ENCODE data around the gene NOL7.

NOL7 gene

DNA sequence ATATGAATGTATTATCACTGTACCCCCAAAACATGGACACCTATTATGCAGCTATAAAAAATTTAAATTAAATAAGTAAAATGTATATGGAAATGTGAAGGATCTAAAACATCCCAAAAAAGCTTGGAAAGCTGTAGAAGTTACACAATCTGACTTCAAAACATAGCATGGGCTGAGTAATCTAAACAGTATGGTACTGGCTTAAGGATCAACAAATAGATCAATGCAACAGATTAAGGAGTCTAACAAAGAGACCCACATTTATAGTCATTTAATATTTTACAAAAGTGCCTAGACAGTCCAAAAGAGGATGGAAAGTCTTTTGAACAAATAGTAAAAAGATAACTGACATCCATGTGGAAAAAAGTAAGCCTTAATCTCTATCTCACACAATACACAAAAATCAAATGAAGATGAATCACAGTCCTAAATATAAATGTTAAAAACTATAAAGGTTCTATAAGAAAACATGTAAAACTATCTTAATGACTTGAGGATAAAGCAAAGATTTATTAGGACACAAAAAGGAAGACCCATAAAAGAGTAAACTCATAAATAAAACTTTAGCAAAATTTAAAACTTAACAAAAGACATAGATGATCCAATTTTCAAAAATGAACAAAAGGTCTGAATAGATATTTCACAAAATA lies 49.7 kb downstream of the NOL7 start:
- Histone ChIP-seq H3K9ac (ENCODE audit: low read length) (no peak overlapping the region), H3K27ac (ENCODE audit: low read depth, low read length, poor library complexity, severe bottlenecking) (no peak overlapping the region), H3K36me3 (ENCODE audit: insufficient read depth, low read length) (peaks cover 5% of the 10 kb centered on the region), H3K79me2 (ENCODE audit: insufficient read depth, low read length) (peaks cover 99% of the 10 kb centered on the region), H4K20me1 (ENCODE audit: insufficient read depth, low read length) (no peaks in the 10 kb centered on the region), H3K9me3 (ENCODE audit: low read length) (peaks cover 10% of the 10 kb centered on the region; the same call in 1 of the 2 replicates), H3K4me3 (ENCODE audit: low read depth, low read length, poor library complexity, severe bottlenecking) (no peak overlapping the region), H3K9me2 (ENCODE audit: low read depth, low read length) (no peaks in the 10 kb centered on the region), H3K4me2 (ENCODE audit: low read length) (no peak overlapping the region), H3K27me3 (ENCODE audit: insufficient read depth, low read length) (no peaks in the 10 kb centered on the region), H3F3A (ENCODE audit: insufficient read depth, low read length) (no peaks in the 10 kb centered on the region), H3K4me1 (ENCODE audit: insufficient read depth, low read length, severe bottlenecking) (peaks cover 31% of the 10 kb centered on the region), H2AFZ (ENCODE audit: low read length) (no peak overlapping the region)
- TF ChIP-seq EZH2 (IDR thresholded peaks at IDR 0.05; ENCODE audit: borderline replicate concordance, low read length): no peak
- TF ChIP-seq, protein P1, sequence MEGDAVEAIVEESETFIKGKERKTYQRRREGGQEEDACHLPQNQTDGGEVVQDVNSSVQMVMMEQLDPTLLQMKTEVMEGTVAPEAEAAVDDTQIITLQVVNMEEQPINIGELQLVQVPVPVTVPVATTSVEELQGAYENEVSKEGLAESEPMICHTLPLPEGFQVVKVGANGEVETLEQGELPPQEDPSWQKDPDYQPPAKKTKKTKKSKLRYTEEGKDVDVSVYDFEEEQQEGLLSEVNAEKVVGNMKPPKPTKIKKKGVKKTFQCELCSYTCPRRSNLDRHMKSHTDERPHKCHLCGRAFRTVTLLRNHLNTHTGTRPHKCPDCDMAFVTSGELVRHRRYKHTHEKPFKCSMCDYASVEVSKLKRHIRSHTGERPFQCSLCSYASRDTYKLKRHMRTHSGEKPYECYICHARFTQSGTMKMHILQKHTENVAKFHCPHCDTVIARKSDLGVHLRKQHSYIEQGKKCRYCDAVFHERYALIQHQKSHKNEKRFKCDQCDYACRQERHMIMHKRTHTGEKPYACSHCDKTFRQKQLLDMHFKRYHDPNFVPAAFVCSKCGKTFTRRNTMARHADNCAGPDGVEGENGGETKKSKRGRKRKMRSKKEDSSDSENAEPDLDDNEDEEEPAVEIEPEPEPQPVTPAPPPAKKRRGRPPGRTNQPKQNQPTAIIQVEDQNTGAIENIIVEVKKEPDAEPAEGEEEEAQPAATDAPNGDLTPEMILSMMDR (IDR thresholded peaks at IDR 0.05; ENCODE audit: low read length): no peak

DNA sequence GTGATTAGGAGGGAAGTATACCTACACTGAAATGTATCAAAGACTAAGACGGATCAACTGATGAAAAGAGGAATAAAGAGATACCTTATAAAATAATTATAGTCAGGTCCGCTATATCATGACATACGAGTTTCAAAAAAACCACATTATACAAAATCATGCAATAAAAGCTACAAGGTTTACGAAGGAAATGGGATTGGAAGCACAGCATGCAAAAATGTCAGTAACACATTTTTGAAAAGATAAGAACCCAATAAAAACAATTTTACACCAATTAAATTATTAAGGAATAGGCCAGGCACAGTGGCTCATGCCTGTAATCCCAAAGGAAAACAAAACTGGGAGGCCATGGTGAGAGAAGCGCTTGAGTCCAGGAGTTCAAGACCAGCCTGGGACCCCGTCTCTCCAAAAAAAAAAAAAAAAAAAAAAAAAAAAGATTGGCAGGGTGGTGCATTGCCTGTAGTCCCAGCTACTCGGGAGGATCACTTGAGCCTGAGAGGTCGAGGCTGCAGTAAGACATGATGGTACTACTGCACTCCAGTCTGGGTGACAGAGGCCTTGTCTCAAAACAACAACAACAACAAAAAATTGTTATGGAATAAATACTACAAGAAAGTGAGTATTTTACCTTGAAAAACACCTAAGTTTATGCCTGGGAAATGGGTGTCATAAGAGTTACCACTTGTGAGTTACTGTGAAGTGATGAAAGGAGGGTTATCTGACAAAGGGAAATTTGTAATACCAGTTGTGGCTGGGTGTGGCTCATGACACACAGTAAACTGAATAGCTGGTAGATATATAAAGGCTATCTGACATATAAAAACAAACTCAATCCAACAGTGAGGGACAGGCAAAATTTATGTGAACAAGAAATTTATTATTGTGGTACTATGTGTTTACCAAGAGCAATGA lies 51.3 kb downstream of the NOL7 start:
- Histone ChIP-seq H3K9me2 (ENCODE audit: low read depth, low read length) (no peaks in the 10 kb centered on the region), H3K4me2 (ENCODE audit: low read length) (no peak overlapping the region), H4K20me1 (ENCODE audit: insufficient read depth, low read length) (no peaks in the 10 kb centered on the region), H3K4me3 (ENCODE audit: low read depth, low read length, poor library complexity, severe bottlenecking) (no peak overlapping the region), H3K36me3 (ENCODE audit: insufficient read depth, low read length) (peaks cover 11% of the 10 kb centered on the region), H3K79me2 (ENCODE audit: insufficient read depth, low read length) (peaks cover 98% of the 10 kb centered on the region), H3K9ac (ENCODE audit: low read length) (no peak overlapping the region), H2AFZ (ENCODE audit: low read length) (no peak overlapping the region), H3K27me3 (ENCODE audit: insufficient read depth, low read length) (no peaks in the 10 kb centered on the region), H3K4me1 (ENCODE audit: insufficient read depth, low read length, severe bottlenecking) (peaks cover 31% of the 10 kb centered on the region), H3F3A (ENCODE audit: insufficient read depth, low read length) (no peaks in the 10 kb centered on the region), H3K9me3 (ENCODE audit: low read length) (peaks cover 18% of the 10 kb centered on the region), H3K27ac (ENCODE audit: low read depth, low read length, poor library complexity, severe bottlenecking) (no peak overlapping the region)
- TF ChIP-seq, protein P1 (IDR thresholded peaks at IDR 0.05; ENCODE audit: low read length): no peak
- no peak for TF ChIP-seq EZH2 (IDR thresholded peaks at IDR 0.05; ENCODE audit: borderline replicate concordance, low read length)

DNA sequence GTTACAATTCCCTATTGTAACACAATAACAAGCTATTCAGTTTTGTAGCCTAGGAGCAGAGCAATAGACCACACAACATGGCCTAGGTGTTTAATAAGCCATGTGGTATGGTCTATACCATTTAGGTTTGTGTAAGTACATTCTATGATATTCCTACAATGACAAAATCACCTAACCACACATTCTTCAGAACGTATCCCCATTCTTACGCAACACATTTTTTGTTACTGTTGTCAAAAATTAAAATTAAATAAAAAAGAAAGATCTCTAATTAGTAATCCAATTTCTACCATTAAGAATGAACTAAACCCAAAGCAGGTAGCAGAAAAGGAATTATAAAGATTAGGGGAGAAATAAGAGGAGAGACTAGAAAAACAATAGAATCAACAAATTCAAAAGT lies 52.5 kb downstream of the NOL7 start:
- H3K4me3 ChIP-seq (ENCODE audit: low read depth, low read length, poor library complexity, severe bottlenecking): no peak overlapping the region
- no peak overlapping the region for H2AFZ ChIP-seq (ENCODE audit: low read length)
- no peak overlapping the region for H3K27ac ChIP-seq (ENCODE audit: low read depth, low read length, poor library complexity, severe bottlenecking)
- H3K36me3 ChIP-seq (ENCODE audit: insufficient read depth, low read length): peaks cover 11% of the 10 kb centered on the region
- no peaks in the 10 kb centered on the region for H3F3A ChIP-seq (ENCODE audit: insufficient read depth, low read length)
- H3K27me3 ChIP-seq (ENCODE audit: insufficient read depth, low read length): no peaks in the 10 kb centered on the region
- H3K9me3 ChIP-seq (ENCODE audit: low read length): peaks cover 21% of the 10 kb centered on the region
- H4K20me1 ChIP-seq (ENCODE audit: insufficient read depth, low read length): no peaks in the 10 kb centered on the region
- no peak for TF ChIP-seq EZH2 (IDR thresholded peaks at IDR 0.05; ENCODE audit: borderline replicate concordance, low read length)
- TF ChIP-seq, protein P1 (IDR thresholded peaks at IDR 0.05; ENCODE audit: low read length): no peak
- no peak overlapping the region for H3K9ac ChIP-seq (ENCODE audit: low read length)
- H3K4me2 ChIP-seq (ENCODE audit: low read length): no peak overlapping the region
- peaks cover 98% of the 10 kb centered on the region for H3K79me2 ChIP-seq (ENCODE audit: insufficient read depth, low read length)
- no peaks in the 10 kb centered on the region for H3K9me2 ChIP-seq (ENCODE audit: low read depth, low read length)
- H3K4me1 ChIP-seq (ENCODE audit: insufficient read depth, low read length, severe bottlenecking): peaks cover 31% of the 10 kb centered on the region
